Endothelial cell of umbilical vein (primary cell): ENCODE measurements around the gene MED25. TPM values are rescaled to one million over a fixed set of nuclear protein-coding genes. Genes with fewer than 3 reads are reported as not detected.

Experiments used
- BruUV-seq: library from RNA; stranded (reverse); fragments of 400-500 nt; replicated peaks from 2 replicates; lab custom pipeline; 2021; lab: Mats Ljungman, UMichigan
- CTCF ChIA-PET: fragments of 300-600, 350-600 bp; sonication (Branson Sonifier 250); formaldehyde crosslinking; loops from one replicate; lab custom pipeline; 2021; ENCODE audit warnings: antibody characterized with exemption, inconsistent platforms; lab: Charles Lee
- POLR2A ChIA-PET: fragments of 300-600, 350-600 bp; sonication (Branson Sonifier 250); formaldehyde crosslinking; loops from one replicate; lab custom pipeline; 2021; ENCODE audit warnings: antibody characterized with exemption, inconsistent platforms; lab: Charles Lee
- DNase-seq: peaks from one replicate; pipeline ENCODE4 v3.0.0-alpha.2; 2011; ENCODE audit warnings: low read depth, low spot score
- FAIRE-seq: peaks from 2 replicates; lab custom pipeline; 2011; peaks lifted over from hg19 to GRCh38; lab: Jason Lieb, UNC
- H2AFZ ChIP-seq: 2 replicates; pipeline ENCODE4 v1.6.0; 2012; ENCODE audit warnings: low read depth, low read length, control low read depth, inconsistent platforms
- H3K27ac ChIP-seq: 2 replicates; pipeline ENCODE4 v1.5.1; 2011; ENCODE audit warnings: low read depth, mild to moderate bottlenecking, control low read depth, low read length, moderate library complexity; ENCODE audit not compliant: insufficient read depth
- H3K27me3 ChIP-seq, 2 experiments: 2 replicates each; pipeline versions ENCODE4 v1.6.0 to v1.6.1; 2011; ENCODE audit warnings: low read length in 2 of 2, mixed read lengths in 1 of 2; ENCODE audit not compliant: control insufficient read depth in 2 of 2, insufficient read depth in 2 of 2
- H3K36me3 ChIP-seq, 2 experiments: 2 replicates in 1 of 2; 3 replicates in 1 of 2; pipeline ENCODE4 v1.5.1; 2011; ENCODE audit warnings: low read length in 2 of 2, mild to moderate bottlenecking in 1 of 2, moderate library complexity in 1 of 2; ENCODE audit not compliant: control insufficient read depth in 2 of 2, insufficient read depth in 2 of 2; ENCODE audit errors: extremely low read depth in 1 of 2
- H3K4me1 ChIP-seq: 3 replicates; pipeline ENCODE4 v1.5.1; 2011; ENCODE audit warnings: mild to moderate bottlenecking, low read length; ENCODE audit not compliant: control insufficient read depth, insufficient read depth; ENCODE audit errors: extremely low read depth
- H3K4me2 ChIP-seq: 2 replicates; pipeline ENCODE4 v1.6.1; 2011; ENCODE audit warnings: low read length, control low read depth, mixed read lengths; ENCODE audit not compliant: insufficient read depth
- H3K4me3 ChIP-seq, 3 experiments: fragments of 200-600 bp in 1 of 3; sonication (generic), shearing (Covaris generic) in 1 of 3; replicated peaks in 1 of 3; 2 replicates each; pipeline ENCODE4 v1.5.1; 2011 to 2016; ENCODE audit warnings: control low read depth in 3 of 3, low read length in 3 of 3, mild to moderate bottlenecking in 2 of 3, inconsistent platforms in 1 of 3, low read depth in 1 of 3, moderate library complexity in 1 of 3; ENCODE audit not compliant: insufficient read depth in 1 of 3
- H3K79me2 ChIP-seq: 2 replicates; pipeline ENCODE4 v1.6.0; 2012; ENCODE audit warnings: low read length, inconsistent platforms; ENCODE audit not compliant: control insufficient read depth, insufficient read depth
- H3K9ac ChIP-seq: replicated peaks from 2 replicates; pipeline ENCODE3; 2011; ENCODE audit warnings: low read length, control low read depth; ENCODE audit not compliant: insufficient read depth; ENCODE audit errors: extremely low read depth
- H3K9me1 ChIP-seq: replicated peaks from 3 replicates; pipeline ENCODE4 v1.6.0; 2011; ENCODE audit warnings: mild to moderate bottlenecking, low read length; ENCODE audit not compliant: control insufficient read depth, insufficient read depth; ENCODE audit errors: extremely low read depth
- H3K9me3 ChIP-seq: replicated peaks from 2 replicates; pipeline ENCODE4 v1.5.1; 2012; ENCODE audit warnings: low read length, inconsistent platforms; ENCODE audit not compliant: control insufficient read depth, insufficient read depth
- H4K20me1 ChIP-seq: replicated peaks from 2 replicates; pipeline ENCODE3; 2011; ENCODE audit warnings: mild to moderate bottlenecking, low read length; ENCODE audit not compliant: control insufficient read depth, insufficient read depth; ENCODE audit errors: extremely low read depth
- EZH2 ChIP-seq: IDR thresholded peaks from 2 replicates; pipeline ENCODE4 v1.6.1; 2012; ENCODE audit warnings: borderline replicate concordance, low read depth, mild to moderate bottlenecking, moderate library complexity, low read length, inconsistent platforms; ENCODE audit not compliant: severe bottlenecking
- FOS ChIP-seq: IDR thresholded peaks from 2 replicates; pipeline ENCODE4 v1.6.1; 2011; ENCODE audit warnings: mild to moderate bottlenecking, low read length, moderate library complexity, borderline replicate concordance; ENCODE audit not compliant: insufficient read depth
- JUN ChIP-seq: IDR thresholded peaks from 2 replicates; pipeline ENCODE4 v1.6.1; 2011; ENCODE audit warnings: borderline replicate concordance, low read depth; ENCODE audit not compliant: insufficient read length, insufficient read depth
- MYC ChIP-seq: IDR thresholded peaks from one replicate; pipeline ENCODE4 v1.6.1; 2011; ENCODE audit warnings: mild to moderate bottlenecking, low read depth, low read length
- POLR2A ChIP-seq: IDR thresholded peaks from 2 replicates; pipeline ENCODE4 v1.6.1; 2012; ENCODE audit warnings: low read depth, mild to moderate bottlenecking, control low read depth, low read length
- POLR2AphosphoS5 ChIP-seq: IDR thresholded peaks from 2 replicates; pipeline ENCODE4 v1.6.1; 2012; ENCODE audit warnings: low read depth, mild to moderate bottlenecking, control low read depth, low read length, moderate library complexity; ENCODE audit not compliant: insufficient read depth
- dilution Hi-C: fragments of 300-500 bp; cut with MboI; formaldehyde crosslinking; loops from one replicate; pipeline ENCODE4 v1.15.0; 2019; ENCODE audit warnings: low sequenced_read_pairs; ENCODE audit not compliant: extremely low pct_ligation_motif_present
- intact Hi-C: fragments of 100-400 bp; cut with micrococcal nuclease; formaldehyde crosslinking; loops from one replicate; pipeline ENCODE4 v1.10.0; 2022
- polyA plus RNA-seq, 4 experiments: library from polyadenylated mRNA; depleted of rRNA in 3 of 4; stranded (reverse) in 3 of 4; unstranded in 1 of 4; fragments of >200 nt; gene quantifications; 2 replicates each; pipeline versions ENCODE4 v1.2.1 to v1.2.3, GENCODE V29; 2011 to 2012; ENCODE audit warnings: missing spikeins in 1 of 4
- total RNA-seq: library from RNA; stranded (reverse); gene quantifications from 2 replicates; pipeline ENCODE4 v1.2.3, GENCODE V29; 2021
- TF ChIP-seq, protein P1 (sequence below), 2 donors: IDR thresholded peaks; 1 replicate in 1 of 2; 2 replicates in 1 of 2; pipeline ENCODE4 v1.5.1; 2011; ENCODE audit warnings: low read length in 2 of 2, mild to moderate bottlenecking in 2 of 2, moderate library complexity in 2 of 2, control low read depth in 1 of 2, inconsistent platforms in 1 of 2, low read depth in 1 of 2; ENCODE audit not compliant: insufficient read depth in 1 of 2; ENCODE audit errors: extremely low read depth in 1 of 2

The MED25 gene
- total and polyA plus RNA-seq, 2 donors (not counting 3 experiments of a cell fraction or from before 2014, with no cell fraction given): 31.7 to 62.9 TPM

DNA sequence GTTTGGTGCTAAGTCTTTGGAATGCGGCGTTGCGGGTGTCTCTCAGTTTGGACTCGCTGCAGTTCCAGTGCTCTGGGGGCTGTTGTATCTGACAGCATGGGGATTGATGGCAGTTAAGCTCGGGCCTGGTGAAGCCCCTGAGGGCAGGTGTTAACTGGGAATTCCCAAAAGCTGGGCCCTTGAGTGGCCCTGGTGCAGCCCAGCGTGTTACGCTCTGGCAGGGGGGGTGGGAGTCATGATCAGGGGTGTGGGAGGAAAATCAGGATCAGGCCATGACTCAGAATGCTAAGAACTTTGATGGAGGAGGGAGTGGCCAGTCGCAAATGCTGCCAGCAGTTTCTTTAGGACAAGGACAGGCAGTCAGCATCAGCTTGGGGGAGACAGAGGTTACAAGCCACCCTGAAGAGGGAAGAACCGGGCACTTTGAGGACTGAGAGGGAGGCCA lies 31.7 kb upstream of the MED25 start:
- no peaks in the 10 kb centered on the region for H4K20me1 ChIP-seq
- DNase-seq: no peak
- H3K79me2 ChIP-seq: no peaks in the 10 kb centered on the region
- H2AFZ ChIP-seq: no peak overlapping the region
- H3K27me3 ChIP-seq: no peaks in the 10 kb centered on the region
- no peaks in the 10 kb centered on the region for H3K9me1 ChIP-seq
- H3K9ac ChIP-seq: no peak overlapping the region
- no peak overlapping the region for H3K4me2 ChIP-seq
- no peak overlapping the region for H3K4me3 ChIP-seq
- ChIA-PET CTCF (interaction anchor here (1.2 kb wide), 1 partner anchor 27 kb away, joined by 3 read pairs; the partner anchor contains the start of gene FUZ), POLR2A (no interaction called here)
- no peak for FAIRE-seq
- H3K4me1 ChIP-seq: no peaks in the 10 kb centered on the region
- no peak overlapping the region for H3K27ac ChIP-seq
- dilution Hi-C loops: no loop called here
- H3K36me3 ChIP-seq: peaks cover 2 to 27% of the 10 kb centered on the region in 2 experiments
- no peaks in the 10 kb centered on the region for H3K9me3 ChIP-seq
- BruUV-seq: no TSS peak
- intact Hi-C loops: no loop called here
- TF ChIP-seq, protein P1, sequence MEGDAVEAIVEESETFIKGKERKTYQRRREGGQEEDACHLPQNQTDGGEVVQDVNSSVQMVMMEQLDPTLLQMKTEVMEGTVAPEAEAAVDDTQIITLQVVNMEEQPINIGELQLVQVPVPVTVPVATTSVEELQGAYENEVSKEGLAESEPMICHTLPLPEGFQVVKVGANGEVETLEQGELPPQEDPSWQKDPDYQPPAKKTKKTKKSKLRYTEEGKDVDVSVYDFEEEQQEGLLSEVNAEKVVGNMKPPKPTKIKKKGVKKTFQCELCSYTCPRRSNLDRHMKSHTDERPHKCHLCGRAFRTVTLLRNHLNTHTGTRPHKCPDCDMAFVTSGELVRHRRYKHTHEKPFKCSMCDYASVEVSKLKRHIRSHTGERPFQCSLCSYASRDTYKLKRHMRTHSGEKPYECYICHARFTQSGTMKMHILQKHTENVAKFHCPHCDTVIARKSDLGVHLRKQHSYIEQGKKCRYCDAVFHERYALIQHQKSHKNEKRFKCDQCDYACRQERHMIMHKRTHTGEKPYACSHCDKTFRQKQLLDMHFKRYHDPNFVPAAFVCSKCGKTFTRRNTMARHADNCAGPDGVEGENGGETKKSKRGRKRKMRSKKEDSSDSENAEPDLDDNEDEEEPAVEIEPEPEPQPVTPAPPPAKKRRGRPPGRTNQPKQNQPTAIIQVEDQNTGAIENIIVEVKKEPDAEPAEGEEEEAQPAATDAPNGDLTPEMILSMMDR (IDR thresholded peaks at IDR 0.05; ENCODE audit: extremely low read depth in 1 of 2, insufficient read depth in 1 of 2, low read depth in 1 of 2, low read length in 2 of 2): no peak
- TF ChIP-seq MYC: no peak
- no peak for TF ChIP-seq EZH2
- no peak for TF ChIP-seq POLR2AphosphoS5
- no peak for TF ChIP-seq JUN
- no peak for TF ChIP-seq POLR2A
- no peak for TF ChIP-seq FOS
